Dermis blood vessel endothelial cell (primary cell): ENCODE results near the gene EFR3B. TPM values are rescaled to one million over a fixed set of nuclear protein-coding genes. Genes with fewer than 3 reads are reported as not detected.
"Not testable (repeated sequence)": the region's sequence is repeated elsewhere in the genome, so short reads cannot be mapped to it uniquely, and the experiment has no call there.

Experiments
- DNase-seq: peaks from one replicate; pipeline ENCODE4 v3.0.0; 2010
- total RNA-seq: library from RNA; depleted of rRNA; stranded (reverse); fragments of >200 nt; gene quantifications from 2 replicates; pipeline ENCODE4 v1.2.3, GENCODE V29; 2014

Gene EFR3B
- total RNA-seq, 1 donor from 2014 or later, result 2.0 TPM

DNA sequence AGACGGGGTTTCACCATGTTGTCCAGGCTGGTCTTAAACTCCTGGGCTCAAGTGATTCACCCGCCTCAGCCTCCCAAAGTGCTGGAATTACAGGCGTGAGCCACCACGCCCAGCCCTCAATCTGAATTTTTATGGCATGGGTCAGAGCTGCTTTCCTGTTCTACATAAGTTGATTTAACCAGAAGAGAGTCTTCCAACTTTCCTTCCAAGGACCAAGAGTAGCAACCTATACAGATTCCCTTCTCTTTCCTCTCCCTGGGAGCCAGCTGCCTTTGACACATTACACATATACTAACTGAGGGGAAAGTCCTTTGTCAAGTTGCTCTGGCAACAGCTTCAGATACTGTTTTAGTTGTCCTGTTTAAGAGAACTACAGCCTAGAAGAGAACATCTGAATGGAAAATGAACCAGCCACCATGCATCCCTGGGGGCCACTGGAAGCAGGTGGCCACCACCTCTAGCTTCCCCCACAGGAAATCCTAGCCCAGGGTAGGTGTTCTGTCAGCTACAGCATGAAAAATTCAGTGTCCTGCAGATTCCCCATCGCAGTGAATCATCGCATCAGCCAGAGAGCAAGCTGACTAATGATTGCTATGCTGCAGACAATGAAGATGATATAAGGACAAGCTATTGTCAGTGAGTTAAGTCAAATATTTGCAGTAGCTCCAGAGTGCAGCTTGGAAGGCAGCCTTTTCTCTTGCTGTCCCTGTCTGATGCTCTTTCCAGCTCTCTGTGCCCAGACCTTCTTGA, 63.6 kb downstream of the EFR3B start:
- peak; percentile 45 for DNase-seq

DNA sequence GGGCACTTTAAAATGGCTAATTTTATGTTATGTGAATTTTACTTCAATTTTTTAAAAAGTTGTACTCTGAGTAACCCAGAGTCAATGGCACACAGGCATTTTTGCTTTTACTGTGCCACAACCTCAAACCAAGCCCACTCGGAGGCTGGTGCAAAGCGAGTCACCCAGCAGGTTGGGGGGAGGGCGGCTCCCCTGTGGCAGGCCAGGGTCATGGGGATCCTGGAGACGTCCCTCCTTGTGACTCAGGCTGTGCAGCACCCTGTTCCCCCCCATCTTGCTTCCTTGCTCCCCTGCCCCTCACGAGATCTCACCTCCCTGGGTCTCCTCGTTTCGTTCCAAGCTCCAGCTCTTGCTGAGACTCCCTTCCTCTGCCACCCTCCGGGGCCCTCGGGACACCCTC, 67.9 kb downstream of the EFR3B start:
- no peak for DNase-seq

DNA sequence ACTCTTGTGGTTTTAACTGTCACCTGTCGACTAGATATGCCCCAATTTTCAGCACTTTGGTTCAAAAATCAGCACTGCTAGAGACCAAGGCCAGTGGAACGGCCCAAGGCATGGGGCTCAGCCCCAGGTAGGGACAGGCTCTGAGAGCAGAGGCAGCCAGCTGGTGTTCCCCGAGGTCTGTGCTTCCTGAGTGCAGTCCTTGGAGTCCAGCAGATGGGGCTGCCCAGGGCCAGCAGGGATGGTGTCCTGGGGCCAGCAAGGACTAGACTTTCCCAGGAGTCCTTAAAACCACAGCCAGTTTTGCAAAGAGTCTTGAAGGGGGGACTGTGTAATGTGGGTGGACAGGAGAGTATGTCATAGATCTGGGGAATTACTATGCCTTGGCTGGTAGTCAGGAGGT, 70.2 kb downstream of the EFR3B start:
- no peak for DNase-seq

DNA sequence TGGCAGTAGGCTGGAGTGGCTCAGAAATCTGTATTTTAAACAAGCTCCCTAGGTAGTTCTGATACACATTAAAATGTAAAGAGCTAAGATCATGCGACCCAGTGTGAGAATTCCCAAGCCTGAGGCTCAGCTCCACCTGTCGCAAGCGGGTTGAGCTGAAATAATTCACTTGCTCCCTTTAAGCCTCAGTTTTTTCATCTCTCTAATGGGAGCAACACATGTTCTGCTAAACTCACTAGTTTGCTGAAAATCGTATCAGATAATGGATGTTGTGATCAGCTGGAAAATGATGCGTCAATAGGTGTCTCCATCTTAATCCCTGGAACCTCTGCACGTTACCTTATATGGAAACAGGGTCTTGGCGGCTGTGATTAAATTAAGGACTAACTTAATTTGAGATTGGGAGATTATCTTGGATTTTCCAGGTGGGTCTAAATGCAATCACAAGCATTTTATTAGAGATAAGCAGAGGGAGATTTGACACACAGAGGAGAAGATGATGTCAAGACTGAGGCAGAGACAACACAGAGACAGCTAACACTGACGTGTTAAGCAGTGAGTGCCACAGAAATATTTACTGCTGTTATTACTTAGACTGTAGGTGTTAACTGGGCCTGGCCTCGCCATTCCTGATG, 73.5 kb downstream of the EFR3B start:
- no peak for DNase-seq

DNA sequence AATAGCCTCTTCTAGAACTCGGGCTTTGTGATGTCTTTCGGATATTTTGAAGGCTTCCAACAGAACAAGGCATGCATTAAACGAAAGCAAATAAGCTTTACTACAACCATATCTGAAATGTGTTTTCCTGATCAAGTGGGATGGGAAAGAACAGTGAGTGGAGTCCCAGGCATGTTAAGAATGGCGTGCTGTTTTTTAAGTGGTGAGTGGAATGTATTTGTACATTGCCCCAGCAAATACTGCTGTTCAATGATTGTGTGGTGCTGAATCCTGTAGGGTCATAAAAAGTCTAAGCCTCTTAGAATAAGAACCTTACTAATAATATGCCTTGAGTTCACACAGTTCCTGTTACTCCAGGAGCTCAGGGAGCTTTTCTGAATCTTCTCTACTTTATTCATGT, 74.0 kb downstream of the EFR3B start:
- no peak for DNase-seq

DNA sequence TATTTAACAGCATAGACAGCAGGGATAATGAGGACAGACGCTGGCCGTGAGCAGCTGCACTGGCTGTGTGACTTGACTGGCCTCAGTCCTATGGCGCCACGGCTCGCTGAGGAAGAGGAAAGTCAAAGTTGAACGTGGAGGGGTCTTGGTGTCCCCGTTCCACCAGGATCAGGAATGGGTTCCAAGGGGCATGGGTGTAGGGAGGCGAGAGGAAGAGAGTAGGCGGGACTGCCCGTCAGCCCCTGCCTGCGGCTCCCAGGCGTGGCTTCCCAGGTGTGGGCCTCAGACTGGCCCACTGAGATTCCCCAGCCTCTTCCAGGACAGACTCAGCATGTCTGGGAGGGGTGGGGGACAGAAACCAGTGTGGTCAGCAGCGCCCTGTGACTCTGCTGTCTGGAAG, 75.1 kb downstream of the EFR3B start:
- DNase-seq, result no peak

DNA sequence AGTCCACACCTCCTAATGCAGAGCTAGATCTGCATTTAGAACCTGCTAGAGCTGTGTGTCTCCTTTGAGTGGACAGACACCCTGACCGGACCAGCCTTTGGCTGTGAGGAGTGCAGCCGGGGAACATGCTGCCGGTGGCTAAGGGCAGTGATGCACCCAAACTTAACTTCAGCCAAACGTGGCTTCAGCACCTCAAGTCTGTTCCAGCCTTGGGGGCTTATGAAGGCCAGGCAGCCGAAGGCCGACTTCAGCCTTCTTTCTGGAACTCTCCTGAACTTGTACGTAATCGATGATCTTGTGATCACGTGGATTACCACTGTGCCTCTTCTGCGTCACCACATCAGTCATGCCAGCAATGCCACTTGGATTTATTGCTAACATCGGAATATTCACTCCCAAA, 77.4 kb downstream of the EFR3B start:
- DNase-seq, result no peak

DNA sequence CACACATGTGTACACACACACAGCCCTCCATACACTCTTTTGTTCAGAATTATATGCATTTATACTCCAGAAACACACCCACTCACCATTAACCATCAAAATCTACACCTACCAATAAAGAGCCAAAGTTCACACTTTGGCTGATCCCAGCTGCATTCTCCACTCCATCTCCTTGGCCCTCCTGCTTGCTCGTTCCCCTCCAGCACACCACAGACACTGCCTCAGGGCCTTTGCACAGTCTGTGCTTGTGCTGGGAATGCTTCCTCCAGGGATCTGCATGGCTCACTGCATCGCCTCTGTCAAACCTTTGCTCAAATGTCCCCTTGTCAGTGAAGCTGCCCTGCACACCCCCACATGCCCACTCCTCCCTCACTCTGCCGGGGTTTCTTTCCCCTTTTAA, 80.5 kb downstream of the EFR3B start:
- no peak for DNase-seq

DNA sequence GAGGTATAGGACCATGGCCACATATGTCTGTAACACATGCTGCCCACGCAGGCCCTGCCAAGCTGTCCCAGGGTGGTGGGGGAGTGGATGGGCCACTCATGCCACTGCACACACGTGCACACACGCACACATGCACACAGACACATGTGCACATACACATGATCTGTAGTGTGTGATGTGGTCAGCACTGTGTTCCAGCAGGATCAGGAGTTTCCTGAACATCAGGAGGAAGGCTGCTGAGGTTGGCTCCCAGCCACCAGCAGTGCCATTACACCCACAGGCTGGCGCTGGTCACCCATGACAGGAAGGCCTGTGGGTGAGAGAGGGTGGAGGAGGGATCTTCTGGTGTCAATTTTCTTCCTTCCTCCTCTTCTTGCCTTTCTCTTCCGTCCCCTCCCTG, 81.8 kb downstream of the EFR3B start:
- peak; percentile 17 for DNase-seq

DNA sequence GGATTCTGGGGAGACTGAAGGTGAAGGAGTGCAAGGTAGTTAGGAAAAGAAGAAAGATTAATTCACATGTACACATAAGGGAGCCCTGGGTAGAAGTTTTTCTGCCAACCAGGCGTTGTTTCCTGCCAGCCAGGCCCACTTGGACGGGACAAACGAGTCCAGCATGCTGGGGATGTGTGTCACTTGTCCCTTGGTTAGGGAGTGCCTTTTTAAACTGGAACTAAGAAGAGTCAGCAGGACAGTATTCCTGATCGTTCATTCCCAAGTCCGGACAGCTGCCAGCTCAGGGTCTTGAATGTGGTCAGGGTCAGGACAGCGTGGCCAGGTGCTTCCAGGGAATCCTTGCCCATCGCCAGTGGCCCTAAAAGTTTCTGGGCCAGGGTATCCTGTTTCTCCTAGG, 83.3 kb downstream of the EFR3B start:
- no peak for DNase-seq

DNA sequence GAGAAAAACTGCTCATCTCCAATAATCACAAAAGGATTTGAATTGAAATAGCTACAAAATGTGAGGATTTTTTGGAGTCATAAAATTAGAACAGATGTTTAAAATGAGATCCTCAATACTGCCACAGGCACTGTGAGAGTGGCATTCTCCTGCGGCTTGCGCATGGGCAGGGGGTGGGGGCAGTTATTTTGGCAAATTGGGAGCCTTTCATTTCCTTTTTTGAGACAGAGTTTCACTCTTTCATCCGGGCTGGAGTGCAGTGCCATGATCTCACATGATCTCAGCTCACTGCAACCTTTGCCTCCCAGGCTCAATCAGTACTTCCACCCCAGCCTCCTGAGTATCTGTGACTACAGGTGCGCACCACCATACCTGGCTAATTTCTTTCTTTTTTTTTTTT, 84.1 kb downstream of the EFR3B start:
- DNase-seq, result no peak

DNA sequence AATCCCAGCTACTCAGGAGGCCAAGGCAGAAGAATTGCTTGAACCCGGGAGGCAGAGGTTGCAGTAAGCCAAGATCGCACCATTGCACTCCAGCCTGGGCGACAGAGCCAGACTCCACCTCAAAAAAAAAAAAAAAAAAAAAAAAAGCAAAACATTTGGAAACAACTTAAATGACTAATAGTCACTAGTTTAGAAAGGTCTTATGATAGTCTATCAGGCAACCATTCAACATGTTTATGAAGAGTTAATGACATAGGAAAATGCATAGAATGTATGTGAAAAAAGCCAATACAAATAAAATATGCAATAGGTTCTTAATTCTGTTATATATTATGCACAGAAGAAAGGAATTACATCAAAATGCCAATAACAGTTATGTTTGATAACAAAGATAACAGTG, 85.2 kb downstream of the EFR3B start:
- not testable (repeated sequence) for DNase-seq

DNA sequence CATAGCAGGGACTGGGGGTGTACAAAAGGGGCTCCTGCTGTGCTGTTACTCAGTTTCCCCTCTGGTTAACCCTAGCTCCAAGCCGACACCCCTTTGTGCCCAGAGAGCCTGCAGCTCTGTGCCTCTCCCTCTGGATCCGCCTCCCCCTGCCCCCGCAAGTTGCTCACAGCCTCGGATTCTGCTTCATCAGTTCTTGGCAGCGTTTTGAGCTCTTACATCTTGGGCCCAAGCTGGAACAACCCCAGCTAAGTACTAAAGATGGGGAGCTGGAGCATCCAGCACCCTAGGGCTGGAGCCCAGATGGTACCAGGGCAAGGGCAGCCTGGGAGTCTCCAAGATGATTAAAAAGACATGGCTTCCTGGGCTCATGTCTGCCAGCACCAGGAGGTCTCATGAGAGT, 85.8 kb downstream of the EFR3B start:
- DNase-seq, result no peak

DNA sequence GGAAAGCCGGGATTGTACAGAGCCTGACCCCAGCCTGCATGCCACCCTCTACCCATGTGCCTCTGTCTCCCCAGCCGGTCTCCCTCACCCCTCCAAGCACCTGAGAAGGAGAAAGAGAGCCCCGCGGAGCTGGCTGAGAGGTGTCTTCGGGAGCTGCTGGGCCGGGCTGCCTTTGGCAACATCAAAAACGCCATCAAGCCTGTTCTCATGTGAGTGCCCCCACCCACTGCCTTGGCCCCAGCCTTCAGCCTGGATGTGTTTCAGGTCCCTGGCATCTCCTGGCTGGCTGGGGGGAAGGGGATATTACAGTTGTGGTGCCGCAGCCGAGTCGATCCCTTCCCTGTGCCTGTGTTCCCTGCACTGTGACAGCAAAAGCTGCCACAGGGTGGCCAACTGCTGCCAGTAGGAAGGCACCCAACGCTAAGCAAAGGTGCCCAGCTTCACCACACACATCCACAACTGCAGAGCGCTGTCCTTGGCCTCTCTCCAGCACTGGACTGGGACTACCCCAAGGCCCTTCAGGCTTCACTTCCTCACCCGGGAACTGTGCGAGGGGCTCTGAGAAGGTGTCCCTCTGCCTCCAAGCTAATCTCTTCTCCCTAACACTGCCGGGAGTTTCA, 88.1 kb downstream of the EFR3B start:
- DNase-seq, result no peak

DNA sequence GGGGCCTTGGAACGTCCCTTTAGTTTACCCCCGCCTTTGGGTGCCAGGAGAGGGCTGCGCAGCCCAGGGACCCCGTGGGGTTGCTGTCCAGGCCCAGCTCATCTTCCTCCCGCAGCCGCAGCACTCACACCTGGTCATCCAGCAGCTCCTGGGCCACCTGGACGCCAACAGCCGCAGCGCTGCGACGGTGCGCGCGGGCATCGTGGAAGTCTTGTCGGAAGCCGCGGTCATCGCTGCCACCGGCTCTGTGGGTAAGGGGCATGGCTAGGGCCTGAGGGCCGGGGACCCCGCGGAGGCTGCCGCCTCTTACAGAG, 89.3 kb downstream of the EFR3B start:
- no peak for DNase-seq

DNA sequence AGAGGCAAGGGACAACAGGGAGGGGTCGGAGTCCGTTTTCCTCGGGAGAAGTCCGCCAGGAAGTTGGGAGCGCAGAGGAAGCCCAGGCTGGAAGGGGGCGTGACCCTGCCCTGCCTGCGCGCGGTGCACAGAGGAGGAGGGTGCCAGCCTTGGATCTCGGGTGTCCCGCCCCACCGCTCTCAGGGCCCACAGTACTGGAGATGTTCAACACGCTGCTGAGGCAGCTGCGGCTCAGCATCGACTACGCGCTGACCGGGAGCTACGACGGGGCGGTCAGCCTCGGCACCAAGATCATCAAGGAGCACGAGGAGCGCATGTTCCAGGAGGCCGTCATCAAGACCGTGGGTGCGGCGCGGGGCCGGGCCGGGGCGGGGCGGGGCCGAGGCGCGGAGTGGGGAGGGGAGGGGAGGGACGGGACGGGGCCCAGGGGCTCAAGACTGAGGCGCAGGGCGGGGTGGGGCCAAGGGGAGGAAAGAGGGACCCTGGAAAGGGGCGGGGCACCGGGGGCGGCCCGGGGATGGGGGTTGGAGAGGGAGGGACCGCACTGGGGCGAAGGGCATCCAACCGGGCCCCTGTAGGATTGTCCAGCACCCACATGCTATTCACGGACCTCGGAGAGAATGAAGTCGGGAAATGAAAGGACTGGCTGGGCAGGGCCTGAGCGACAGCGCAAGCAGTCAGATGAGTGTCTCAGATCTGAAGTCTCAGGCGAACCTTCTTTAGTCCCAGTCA, 89.9 kb downstream of the EFR3B start:
- DNase-seq, result peak; percentile 15

DNA sequence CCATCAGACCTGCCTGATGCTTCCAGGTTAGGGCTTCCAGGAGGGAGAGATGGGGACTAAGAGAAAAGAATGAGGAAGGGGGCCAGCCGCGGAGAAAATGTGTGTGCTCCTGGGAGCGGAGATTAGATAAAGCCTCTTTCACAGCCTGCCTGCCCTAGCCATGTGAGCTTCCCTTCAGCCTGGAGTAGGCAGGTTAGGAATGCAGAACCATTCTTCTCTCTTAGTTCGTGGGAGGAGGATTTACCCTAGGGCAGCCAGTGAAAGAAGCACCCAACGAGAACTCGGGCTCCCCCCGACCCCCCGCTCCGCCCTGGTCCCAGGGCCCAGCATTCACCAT, 90.4 kb downstream of the EFR3B start:
- no peak for DNase-seq

DNA sequence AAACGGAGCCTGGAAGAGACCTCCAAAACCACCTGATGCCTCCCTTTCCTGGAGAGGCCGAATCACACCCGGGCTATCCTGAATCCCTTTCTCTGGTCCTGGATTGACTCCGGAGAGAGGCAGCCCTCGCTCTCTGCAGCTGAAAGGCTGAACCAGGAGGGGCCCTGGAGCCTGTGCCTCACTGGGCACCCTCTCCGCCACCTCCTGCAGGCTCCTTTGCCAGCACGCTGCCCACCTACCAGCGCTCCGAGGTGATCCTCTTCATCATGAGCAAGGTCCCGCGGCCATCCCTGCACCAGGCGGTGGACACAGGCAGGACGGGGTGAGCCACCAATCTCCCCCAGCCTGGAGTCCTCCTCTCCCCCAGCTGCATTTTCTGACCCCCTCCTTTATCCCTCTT, 90.8 kb downstream of the EFR3B start:
- no peak for DNase-seq

DNA sequence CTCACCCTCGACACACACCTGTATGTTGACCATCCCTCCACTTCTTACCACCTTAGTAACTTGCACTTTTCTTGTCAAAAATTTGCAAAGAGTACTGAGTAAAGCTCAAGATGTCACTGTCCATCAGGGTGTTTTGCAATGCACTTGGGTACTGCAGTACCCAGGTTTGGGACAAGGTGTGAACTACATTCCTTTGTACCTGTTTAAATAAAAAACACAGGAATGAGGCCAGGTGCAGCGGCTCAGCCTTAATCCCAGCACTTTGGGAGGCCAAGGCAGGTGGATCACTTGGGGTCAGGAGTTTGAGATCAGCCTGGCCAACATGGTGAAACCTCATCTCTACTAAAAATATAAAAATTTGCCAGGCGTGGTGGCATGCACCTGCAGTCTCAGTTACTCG, 98.7 kb downstream of the EFR3B start:
- not testable (repeated sequence) for DNase-seq

DNA sequence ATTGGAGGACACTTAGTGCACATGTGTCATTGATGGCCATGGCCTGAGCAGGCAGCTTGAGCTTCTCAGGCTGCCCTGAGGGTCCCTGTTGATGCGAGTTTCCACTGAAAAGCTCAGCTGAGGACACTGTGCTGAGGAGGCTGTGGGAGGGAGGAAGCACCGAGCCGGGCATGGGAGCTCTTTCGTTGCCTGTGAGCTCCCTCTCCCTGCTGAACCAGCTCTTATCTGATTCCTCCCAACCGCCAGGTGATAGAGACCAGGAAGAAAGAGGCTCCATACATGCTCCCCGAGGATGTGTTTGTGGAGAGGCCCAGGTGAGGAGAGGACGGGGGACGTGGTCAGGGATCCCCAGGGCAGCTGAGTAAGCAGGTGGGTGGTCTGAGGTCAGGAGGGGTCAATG, 99.2 kb downstream of the EFR3B start:
- DNase-seq, result no peak

DNA sequence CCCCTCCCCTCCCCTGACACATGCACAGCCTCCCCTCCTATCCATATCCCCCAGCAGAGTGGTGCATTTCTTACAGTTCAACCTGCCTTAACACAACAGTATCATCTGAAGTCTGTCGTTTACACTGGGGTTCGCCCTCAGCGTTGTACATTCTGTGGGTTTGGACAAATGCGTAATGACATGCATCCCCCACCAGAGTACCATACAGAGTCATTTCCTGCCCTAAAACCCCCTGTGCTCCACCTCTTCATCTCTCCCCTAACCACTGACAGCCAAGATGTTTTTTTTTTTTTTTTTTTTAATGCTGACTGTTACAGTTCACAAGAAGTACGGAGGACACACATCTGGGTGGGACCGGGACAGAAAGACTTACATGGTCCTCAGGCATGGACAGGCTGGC, 103.9 kb downstream of the EFR3B start:
- no peak for DNase-seq

DNA sequence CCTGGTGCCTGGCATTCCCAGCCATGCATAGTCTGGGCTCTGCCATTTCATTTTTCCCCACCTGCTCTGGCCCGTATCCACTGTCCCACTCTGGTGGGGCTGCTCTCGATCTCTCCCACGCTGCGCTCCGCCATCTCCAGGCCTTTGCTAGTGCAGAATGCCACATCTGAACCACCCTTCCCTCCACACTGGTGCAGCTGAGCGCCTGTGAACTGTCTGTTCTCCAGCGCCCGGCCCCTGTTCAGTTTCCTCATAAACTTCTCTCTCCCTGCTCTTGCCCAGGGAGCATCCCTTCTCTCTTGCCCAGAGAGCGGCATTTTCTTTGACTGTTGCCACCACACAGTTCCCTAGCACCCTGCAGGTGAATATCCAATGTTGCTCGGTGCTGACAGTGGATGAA, 105.0 kb downstream of the EFR3B start:
- no peak for DNase-seq

DNA sequence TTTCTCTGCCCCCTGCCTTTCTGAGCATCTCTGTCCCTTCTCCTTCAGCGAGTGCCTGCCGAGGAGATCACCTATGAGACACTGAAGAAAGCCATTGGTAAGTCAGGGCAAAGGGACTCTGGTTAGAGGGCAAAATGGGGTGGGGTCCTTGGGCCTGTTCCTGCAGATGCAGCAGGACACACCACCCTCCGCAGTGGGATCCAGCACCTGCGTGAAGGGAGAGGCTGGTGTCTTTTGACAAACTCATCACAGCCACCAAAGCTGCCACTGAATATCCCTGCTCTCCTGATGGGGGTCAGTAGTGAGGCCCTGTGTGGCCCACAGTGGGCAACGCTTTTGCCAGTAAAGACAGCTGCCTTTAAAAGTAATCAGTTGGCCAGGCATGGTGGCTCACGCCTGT, 107.8 kb downstream of the EFR3B start:
- no peak for DNase-seq

DNA sequence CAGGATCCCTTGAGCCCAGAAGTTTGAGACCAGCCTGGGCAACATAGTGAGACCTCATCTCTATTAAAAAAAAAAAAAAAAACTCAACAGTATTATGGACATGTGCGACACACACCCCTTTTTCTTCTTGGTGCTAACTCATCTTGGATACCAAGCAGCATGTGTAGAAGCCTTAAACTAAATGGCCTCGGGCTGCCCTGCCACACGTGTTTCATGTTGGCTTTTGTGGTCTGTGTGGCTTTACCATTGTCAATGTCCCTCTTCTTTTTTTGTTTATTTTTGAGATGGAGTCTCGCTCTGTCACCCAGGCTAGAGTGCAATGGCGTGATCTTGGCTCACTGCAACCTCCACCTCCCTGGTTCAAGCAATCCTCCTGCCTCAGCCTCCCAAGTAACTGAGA, 109.1 kb downstream of the EFR3B start:
- not testable (repeated sequence) for DNase-seq
